SU-DHL-6 (cell line): ENCODE data around the gene NUMB.

Experiments
- CTCF ChIP-seq: fragments of 200-600 bp; sonication (generic); IDR thresholded peaks from one replicate; pipeline ENCODE4 v1.5.1; 2017; ENCODE audit warnings: antibody characterized with exemption, mild to moderate bottlenecking, low read length, moderate library complexity; ENCODE audit not compliant: insufficient read depth, poor library complexity, severe bottlenecking
- EZH2phosphoT487 ChIP-seq: fragments of 200-600 bp; sonication (generic), shearing (Covaris generic); conservative IDR thresholded peaks from 2 replicates; pipeline ENCODE4 v1.6.1; 2018; ENCODE audit warnings: mild to moderate bottlenecking, antibody characterized with exemption, low read length, moderate library complexity, mixed read lengths

- TF ChIP-seq CTCF: no peak
- TF ChIP-seq EZH2phosphoT487: no peak
Observed at GRCh38 chr14:73253323-73253610, 205.1 kb downstream of the NUMB start.
